HepG2 (cell line): ENCODE data around the gene ZNF584. TPM values are rescaled to one million over a fixed set of nuclear protein-coding genes. Genes with fewer than 3 reads are reported as not detected.
A peak's percentile ranks its signal among the peaks of the same experiment; 100 is the strongest.

Source experiments
- BHLHE40 ChIP-seq: IDR thresholded peaks from 2 replicates; pipeline ENCODE4 v1.6.1; 2011; ENCODE audit warnings: low read length, improper control_type of control experiment
- NBN ChIP-seq: fragments of 450-650 bp; conservative IDR thresholded peaks from 2 replicates; pipeline ENCODE4 v1.6.1; 2017
- PITX1 ChIP-seq: sonication (generic); formaldehyde crosslinking; IDR thresholded peaks from 2 replicates; pipeline ENCODE4 v1.5.1; 2020; ENCODE audit warnings: mild to moderate bottlenecking, missing genetic modification reagents
- SIN3A ChIP-seq: IDR thresholded peaks from 2 replicates; pipeline ENCODE4 v1.6.1; 2011; ENCODE audit warnings: low read depth, mild to moderate bottlenecking, control low read depth, low read length, borderline replicate concordance
- TAF1 ChIP-seq: sonication (generic); formaldehyde crosslinking; IDR thresholded peaks from 2 replicates; pipeline ENCODE4 v1.4.0; 2020; ENCODE audit warnings: missing genetic modification reagents
- TRAFD1 ChIP-seq: sonication (generic); formaldehyde crosslinking; IDR thresholded peaks from 2 replicates; pipeline ENCODE4 v1.5.1; 2020; ENCODE audit warnings: missing genetic modification reagents, mild to moderate bottlenecking, borderline replicate concordance
- YY1 ChIP-seq: IDR thresholded peaks from 2 replicates; pipeline ENCODE4 v1.6.1; 2011; ENCODE audit warnings: low read length, low read depth, moderate library complexity, mild to moderate bottlenecking; ENCODE audit not compliant: insufficient read depth, insufficient replicate concordance
- ZGPAT ChIP-seq: IDR thresholded peaks from 2 replicates; pipeline ENCODE4 v1.6.1; 2016; ENCODE audit warnings: mild to moderate bottlenecking
- ZNF224 ChIP-seq: sonication (generic); formaldehyde crosslinking; IDR thresholded peaks from 2 replicates; pipeline ENCODE4 v1.5.0; 2020; ENCODE audit warnings: mild to moderate bottlenecking, missing genetic modification reagents
- ZNF441 ChIP-seq: sonication (generic); formaldehyde crosslinking; IDR thresholded peaks from 2 replicates; pipeline ENCODE4 v1.7.0; 2021; ENCODE audit warnings: missing genetic modification reagents, borderline replicate concordance
- ZNF512B ChIP-seq: sonication (generic); formaldehyde crosslinking; IDR thresholded peaks from 2 replicates; pipeline ENCODE4 v1.5.1; 2020; ENCODE audit warnings: missing genetic modification reagents, mild to moderate bottlenecking, borderline replicate concordance
- polyA plus RNA-seq, 8 experiments: library from polyadenylated mRNA; depleted of rRNA in 3 of 8; stranded (reverse) in 7 of 8; unstranded in 1 of 8; fragments of >200 nt; fragmentation: Illumina TruSeq in 4 of 8; extraction: Trizol in 4 of 8; gene quantifications; 2 replicates each; pipeline versions ENCODE4 v1.2.1 to v1.2.3, GENCODE V29; 2011 to 2016; ENCODE audit warnings: low read depth in 4 of 8, missing spikeins in 1 of 8, mixed read lengths in 1 of 8; ENCODE audit not compliant: insufficient read depth in 1 of 8
- total RNA-seq, 5 experiments: library from RNA; depleted of rRNA; stranded (reverse); fragments of >200 nt; fragmentation: Illumina TruSeq; extraction: Trizol; gene quantifications; 2 replicates each; pipeline ENCODE4 v1.2.3, GENCODE V29; 2016; ENCODE audit warnings: low read depth in 1 of 5
- TF ChIP-seq, protein P1 (sequence below): sonication (generic); formaldehyde crosslinking; IDR thresholded peaks from one replicate; pipeline ENCODE4 v1.5.1; 2020; ENCODE audit warnings: mild to moderate bottlenecking, missing genetic modification reagents; ENCODE audit errors: not compliant biosample characterization

The ZNF584 gene
- total and polyA plus RNA-seq, 2 of the 13 experiments (the other 11 are each of a cell fraction or from before 2014, with no cell fraction given) = 2.4 to 7.0 TPM

GRCh38 chr19:58400916-58401839 lies 7.3 kb upstream of the ZNF584 start (continued):
- TF ChIP-seq PITX1 = peak; percentile 53; the same call in 1 of the 2 replicates
- peak; percentile 50 for TF ChIP-seq YY1
- TF ChIP-seq SIN3A = peak; percentile 95
- 0 out of 2 replicates have a peak, but pooled peaks have one; percentile 9 for TF ChIP-seq BHLHE40
- 0 out of 2 replicates have a peak, but pooled peaks have one; percentile 27 for TF ChIP-seq ZNF512B (CRISPR knock-in tag)
- peak; percentile 89 for TF ChIP-seq TAF1 (CRISPR knock-in tag)
- TF ChIP-seq ZGPAT (CRISPR knock-in tag) = 0 out of 2 replicates have a peak, but pooled peaks have one; percentile 28
- no peak for TF ChIP-seq NBN
- 0 out of 2 replicates have a peak, but pooled peaks have one; percentile 23 for TF ChIP-seq ZNF441 (CRISPR knock-in tag)
- no peak; the same call in 1 of the 2 replicates for TF ChIP-seq ZNF224
- no peak for TF ChIP-seq TRAFD1 (CRISPR knock-in tag)
- TF ChIP-seq, protein P1, sequence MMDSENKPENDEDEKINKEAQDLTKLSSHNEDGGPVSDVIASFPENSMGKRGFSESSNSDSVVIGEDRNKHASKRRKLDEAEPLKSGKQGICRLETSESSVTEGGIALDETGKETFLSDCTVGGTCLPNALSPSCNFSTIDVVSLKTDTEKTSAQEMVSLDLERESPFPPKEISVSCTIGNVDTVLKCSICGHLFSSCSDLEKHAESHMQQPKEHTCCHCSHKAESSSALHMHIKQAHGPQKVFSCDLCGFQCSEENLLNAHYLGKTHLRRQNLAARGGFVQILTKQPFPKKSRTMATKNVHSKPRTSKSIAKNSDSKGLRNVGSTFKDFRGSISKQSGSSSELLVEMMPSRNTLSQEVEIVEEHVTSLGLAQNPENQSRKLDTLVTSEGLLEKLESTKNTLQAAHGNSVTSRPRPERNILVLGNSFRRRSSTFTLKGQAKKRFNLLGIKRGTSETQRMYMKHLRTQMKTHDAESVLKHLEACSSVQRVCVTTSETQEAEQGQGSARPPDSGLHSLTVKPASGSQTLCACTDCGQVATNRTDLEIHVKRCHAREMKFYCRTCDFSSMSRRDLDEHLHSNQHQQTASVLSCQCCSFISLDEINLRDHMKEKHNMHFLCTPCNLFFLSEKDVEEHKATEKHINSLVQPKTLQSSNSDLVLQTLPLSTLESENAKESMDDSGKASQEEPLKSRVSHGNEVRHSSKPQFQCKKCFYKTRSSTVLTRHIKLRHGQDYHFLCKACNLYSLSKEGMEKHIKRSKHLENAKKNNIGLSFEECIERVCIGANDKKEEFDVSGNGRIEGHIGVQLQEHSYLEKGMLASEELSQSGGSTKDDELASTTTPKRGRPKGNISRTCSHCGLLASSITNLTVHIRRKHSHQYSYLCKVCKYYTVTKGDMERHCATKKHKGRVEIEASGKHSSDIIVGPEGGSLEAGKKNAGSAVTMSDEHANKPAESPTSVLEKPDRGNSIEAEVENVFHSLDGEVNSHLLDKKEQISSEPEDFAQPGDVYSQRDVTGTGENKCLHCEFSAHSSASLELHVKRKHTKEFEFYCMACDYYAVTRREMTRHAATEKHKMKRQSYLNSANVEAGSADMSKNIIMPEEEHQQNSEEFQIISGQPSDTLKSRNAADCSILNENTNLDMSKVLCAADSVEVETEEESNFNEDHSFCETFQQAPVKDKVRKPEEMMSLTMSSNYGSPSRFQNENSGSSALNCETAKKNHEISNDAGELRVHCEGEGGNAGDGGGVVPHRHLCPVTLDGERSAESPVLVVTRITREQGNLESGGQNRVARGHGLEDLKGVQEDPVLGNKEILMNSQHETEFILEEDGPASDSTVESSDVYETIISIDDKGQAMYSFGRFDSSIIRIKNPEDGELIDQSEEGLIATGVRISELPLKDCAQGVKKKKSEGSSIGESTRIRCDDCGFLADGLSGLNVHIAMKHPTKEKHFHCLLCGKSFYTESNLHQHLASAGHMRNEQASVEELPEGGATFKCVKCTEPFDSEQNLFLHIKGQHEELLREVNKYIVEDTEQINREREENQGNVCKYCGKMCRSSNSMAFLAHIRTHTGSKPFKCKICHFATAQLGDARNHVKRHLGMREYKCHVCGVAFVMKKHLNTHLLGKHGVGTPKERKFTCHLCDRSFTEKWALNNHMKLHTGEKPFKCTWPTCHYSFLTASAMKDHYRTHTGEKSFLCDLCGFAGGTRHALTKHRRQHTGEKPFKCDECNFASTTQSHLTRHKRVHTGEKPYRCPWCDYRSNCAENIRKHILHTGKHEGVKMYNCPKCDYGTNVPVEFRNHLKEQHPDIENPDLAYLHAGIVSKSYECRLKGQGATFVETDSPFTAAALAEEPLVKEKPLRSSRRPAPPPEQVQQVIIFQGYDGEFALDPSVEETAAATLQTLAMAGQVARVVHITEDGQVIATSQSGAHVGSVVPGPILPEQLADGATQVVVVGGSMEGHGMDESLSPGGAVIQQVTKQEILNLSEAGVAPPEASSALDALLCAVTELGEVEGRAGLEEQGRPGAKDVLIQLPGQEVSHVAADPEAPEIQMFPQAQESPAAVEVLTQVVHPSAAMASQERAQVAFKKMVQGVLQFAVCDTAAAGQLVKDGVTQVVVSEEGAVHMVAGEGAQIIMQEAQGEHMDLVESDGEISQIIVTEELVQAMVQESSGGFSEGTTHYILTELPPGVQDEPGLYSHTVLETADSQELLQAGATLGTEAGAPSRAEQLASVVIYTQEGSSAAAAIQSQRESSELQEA = peak; percentile 56
